Mucosa of stomach (tissue), 1 donor: ENCODE data around the gene CAMK2B.

ENCODE experiments used
- H3K27me3 ChIP-seq: one replicate; pipeline ENCODE4 v1.7.0; 2013; ENCODE audit warnings: mild to moderate bottlenecking, low read length; ENCODE audit not compliant: control insufficient read depth, insufficient read depth
- H3K36me3 ChIP-seq: one replicate; pipeline ENCODE4 v1.7.0; 2013; ENCODE audit warnings: low read length; ENCODE audit not compliant: control insufficient read depth, insufficient read depth
- H3K4me1 ChIP-seq: one replicate; pipeline ENCODE4 v1.7.0; 2013; ENCODE audit warnings: mild to moderate bottlenecking, low read length; ENCODE audit not compliant: control insufficient read depth, insufficient read depth
- H3K4me3 ChIP-seq: one replicate; pipeline ENCODE4 v1.7.0; 2013; ENCODE audit warnings: low read length
- H3K9ac ChIP-seq: one replicate; pipeline ENCODE4 v1.7.0; 2013; ENCODE audit warnings: mild to moderate bottlenecking, low read length, moderate library complexity
- H3K9me3 ChIP-seq: one replicate; pipeline ENCODE4 v1.7.0; 2013; ENCODE audit warnings: mild to moderate bottlenecking, low read length, moderate library complexity; ENCODE audit not compliant: control insufficient read depth
- donor health status: Pancreatic carcinoma.

Gene CAMK2B

GRCh38 chr7:44217852-44218402, 107.5 kb downstream of the CAMK2B start:
- H3K9ac ChIP-seq: no peak overlapping the region
- no peak overlapping the region for H3K4me3 ChIP-seq
- H3K27me3 ChIP-seq: no peaks in the 10 kb centered on the region
- H3K4me1 ChIP-seq: peaks cover 8% of the 10 kb centered on the region
- no peaks in the 10 kb centered on the region for H3K36me3 ChIP-seq
- no peaks in the 10 kb centered on the region for H3K9me3 ChIP-seq

DNA sequence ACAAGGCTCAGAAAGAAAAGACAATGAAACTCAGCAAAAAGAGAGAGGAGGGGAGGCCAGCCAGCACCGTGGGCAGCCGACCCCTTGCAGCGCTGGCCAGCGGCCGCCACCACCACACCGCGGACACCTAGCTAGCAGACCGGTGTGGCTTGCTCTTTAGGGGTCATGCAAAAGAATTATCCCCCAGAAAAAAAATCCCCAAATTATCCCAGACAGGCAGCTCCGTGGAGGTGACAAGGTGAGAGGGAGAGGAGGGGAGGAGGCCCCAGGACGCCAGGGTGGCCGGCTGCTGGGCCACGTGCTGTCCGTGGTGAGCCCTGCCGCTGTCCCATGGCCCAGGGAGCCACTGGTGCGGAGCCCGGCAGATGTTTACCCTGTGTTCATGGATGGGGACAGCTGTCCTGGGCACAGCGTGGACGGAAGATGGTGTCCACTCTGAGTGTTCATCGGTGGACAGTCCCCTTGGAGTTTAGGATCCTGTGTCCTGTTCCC, 108.1 kb downstream of the CAMK2B start:
- H3K9ac ChIP-seq: no peak overlapping the region
- no peaks in the 10 kb centered on the region for H3K9me3 ChIP-seq
- no peaks in the 10 kb centered on the region for H3K27me3 ChIP-seq
- no peaks in the 10 kb centered on the region for H3K36me3 ChIP-seq
- H3K4me3 ChIP-seq: no peak overlapping the region
- peaks cover 8% of the 10 kb centered on the region for H3K4me1 ChIP-seq

DNA sequence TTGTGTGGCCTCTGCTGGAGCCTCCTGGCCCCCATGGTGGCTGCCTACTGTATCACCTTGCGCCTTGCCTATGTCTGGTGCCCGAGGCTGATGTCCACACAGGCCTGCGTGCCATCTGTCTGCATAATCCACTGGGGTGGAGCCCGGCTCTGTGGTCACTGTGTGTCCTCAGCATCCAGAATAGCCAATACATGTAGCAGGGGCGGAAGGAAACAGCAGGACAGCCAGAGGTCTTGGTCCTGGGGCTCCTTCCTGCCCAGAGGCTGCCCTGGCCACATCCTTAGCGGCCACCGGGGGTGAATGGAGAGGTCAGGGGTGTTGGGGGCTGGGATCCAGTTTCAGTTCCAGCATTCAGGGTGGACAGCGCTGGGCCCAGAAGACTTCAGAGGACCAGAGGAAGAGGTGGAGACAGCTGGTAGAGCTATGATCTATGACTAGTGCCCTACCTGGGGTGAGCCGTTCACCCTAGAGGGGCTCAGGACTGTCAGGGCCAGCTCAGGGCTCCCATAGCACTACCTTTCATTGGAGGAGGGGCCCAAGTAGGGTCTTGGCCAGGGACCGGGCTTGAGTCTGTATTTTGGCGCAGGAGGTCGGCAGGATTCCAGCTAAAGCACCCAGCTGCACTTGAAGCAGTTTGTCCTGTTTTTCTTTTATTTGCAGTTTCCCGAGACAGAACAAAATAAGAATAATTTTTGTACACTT, 108.7 kb downstream of the CAMK2B start:
- H3K36me3 ChIP-seq: peaks cover 3% of the 10 kb centered on the region
- no peak overlapping the region for H3K9ac ChIP-seq
- no peak overlapping the region for H3K4me3 ChIP-seq
- no peaks in the 10 kb centered on the region for H3K9me3 ChIP-seq
- no peaks in the 10 kb centered on the region for H3K27me3 ChIP-seq
- H3K4me1 ChIP-seq: peaks cover 8% of the 10 kb centered on the region

DNA sequence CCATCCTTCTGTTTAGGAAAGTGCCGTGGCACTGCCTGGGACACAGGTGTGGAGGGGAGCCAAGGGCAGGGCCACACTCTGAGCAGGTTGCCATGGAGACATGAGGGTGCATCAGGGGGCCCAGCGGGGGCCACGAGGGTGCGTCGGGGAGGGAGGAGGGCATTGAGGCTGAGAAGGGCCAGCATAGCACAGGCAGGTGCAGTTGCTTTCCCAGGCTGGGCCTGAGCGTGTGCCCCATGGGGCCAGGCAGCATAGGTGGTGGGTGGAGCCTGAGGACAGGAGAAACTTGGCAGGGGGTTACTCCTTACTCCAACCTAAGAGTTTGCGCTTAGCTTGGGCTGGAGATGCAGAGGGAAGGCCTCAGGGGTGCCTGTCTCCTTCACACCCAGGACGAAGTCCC, 109.4 kb downstream of the CAMK2B start:
- no peak overlapping the region for H3K4me3 ChIP-seq
- no peak overlapping the region for H3K9ac ChIP-seq
- peaks cover 8% of the 10 kb centered on the region for H3K4me1 ChIP-seq
- no peaks in the 10 kb centered on the region for H3K27me3 ChIP-seq
- H3K9me3 ChIP-seq: no peaks in the 10 kb centered on the region
- peaks cover 10% of the 10 kb centered on the region for H3K36me3 ChIP-seq

- Histone ChIP-seq H3K9me3 (no peaks in the 10 kb centered on the region), H3K9ac (no peak overlapping the region), H3K36me3 (peaks cover 14% of the 10 kb centered on the region), H3K4me1 (peaks cover 8% of the 10 kb centered on the region), H3K27me3 (no peaks in the 10 kb centered on the region), H3K4me3 (no peak overlapping the region)
Measured at GRCh38 chr7:44215531-44215930, 109.9 kb downstream of the CAMK2B start.

- H3K4me1 ChIP-seq: peaks cover 8% of the 10 kb centered on the region
- no peak overlapping the region for H3K4me3 ChIP-seq
- H3K9me3 ChIP-seq: no peaks in the 10 kb centered on the region
- peaks cover 21% of the 10 kb centered on the region for H3K36me3 ChIP-seq
- no peak overlapping the region for H3K9ac ChIP-seq
- H3K27me3 ChIP-seq: no peaks in the 10 kb centered on the region
Measured at GRCh38 chr7:44213877-44214388, 111.5 kb downstream of the CAMK2B start.

- no peak overlapping the region for H3K9ac ChIP-seq
- H3K27me3 ChIP-seq: no peaks in the 10 kb centered on the region
- H3K4me3 ChIP-seq: no peak overlapping the region
- peaks cover 27% of the 10 kb centered on the region for H3K36me3 ChIP-seq
- H3K9me3 ChIP-seq: no peaks in the 10 kb centered on the region
- peaks cover 8% of the 10 kb centered on the region for H3K4me1 ChIP-seq
Measured at GRCh38 chr7:44213206-44213876, 112.1 kb downstream of the CAMK2B start.

- Histone ChIP-seq H3K4me1 (peaks cover 8% of the 10 kb centered on the region), H3K9me3 (no peaks in the 10 kb centered on the region), H3K9ac (no peak overlapping the region), H3K27me3 (no peaks in the 10 kb centered on the region), H3K36me3 (peaks cover 30% of the 10 kb centered on the region), H3K4me3 (no peak overlapping the region)
Measured at GRCh38 chr7:44212581-44213184, 112.7 kb downstream of the CAMK2B start.

GRCh38 chr7:44212018-44212417, 113.4 kb downstream of the CAMK2B start:
- peaks cover 30% of the 10 kb centered on the region for H3K36me3 ChIP-seq
- no peak overlapping the region for H3K4me3 ChIP-seq
- no peaks in the 10 kb centered on the region for H3K9me3 ChIP-seq

GRCh38 chr7:44211126-44211675, 114.2 kb downstream of the CAMK2B start:
- no peak overlapping the region for H3K4me3 ChIP-seq
- peaks cover 8% of the 10 kb centered on the region for H3K4me1 ChIP-seq
- no peaks in the 10 kb centered on the region for H3K27me3 ChIP-seq
- H3K9ac ChIP-seq: no peak overlapping the region
- H3K36me3 ChIP-seq: peaks cover 30% of the 10 kb centered on the region
- no peaks in the 10 kb centered on the region for H3K9me3 ChIP-seq

More at GRCh38 chr7:44212018-44212417, 113.4 kb downstream of the CAMK2B start:
- no peaks in the 10 kb centered on the region for H3K27me3 ChIP-seq
- peaks cover 8% of the 10 kb centered on the region for H3K4me1 ChIP-seq
- H3K9ac ChIP-seq: no peak overlapping the region

DNA sequence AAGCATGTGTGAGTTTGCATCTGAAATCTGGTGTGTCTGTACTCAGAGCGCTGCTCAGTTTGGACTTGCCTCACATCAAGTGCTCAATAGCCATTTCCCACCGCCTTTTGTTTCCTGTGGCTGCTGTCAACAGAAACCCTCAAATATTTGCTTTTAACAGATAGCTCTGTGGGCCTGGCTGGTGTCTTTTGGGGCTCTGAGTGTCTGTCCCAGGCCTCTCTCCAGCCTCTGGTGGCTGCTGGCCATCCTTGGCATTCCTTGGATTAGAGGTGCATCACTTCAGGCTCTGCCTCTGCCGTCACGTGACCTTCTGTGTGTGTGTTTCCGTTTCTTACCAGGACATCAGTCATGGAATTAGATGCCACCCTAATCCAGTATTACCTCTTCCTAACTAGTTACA, 115.3 kb downstream of the CAMK2B start:
- no peaks in the 10 kb centered on the region for H3K27me3 ChIP-seq
- H3K4me1 ChIP-seq: peaks cover 8% of the 10 kb centered on the region
- H3K36me3 ChIP-seq: peaks cover 30% of the 10 kb centered on the region
- no peaks in the 10 kb centered on the region for H3K9me3 ChIP-seq
- no peak overlapping the region for H3K4me3 ChIP-seq
- no peak overlapping the region for H3K9ac ChIP-seq
